ENCODE measurements around the gene CFAP43. TPM values are rescaled to one million over a fixed set of nuclear protein-coding genes. Genes with fewer than 3 reads are reported as not detected.
"Not testable (repeated sequence)": the region's sequence is repeated elsewhere in the genome, so short reads cannot be mapped to it uniquely, and the experiment has no call there.

Gene CFAP43
- total and polyA plus RNA-seq, 7 donors, result 0.22 to 0.83 (median 0.55) TPM; not detected in 1

GRCh38 chr10:104250371-104250770 lies 18.2 kb upstream of the CFAP43 start:
- no peak for DNase-seq
- H3K4me1 ChIP-seq, result peaks cover 0 to 9% (median 3%) of the 10 kb centered on the region in 4 donors
- H3K36me3 ChIP-seq, result no peaks in the 10 kb centered on the region
- H3K9me3 ChIP-seq, result no peaks in the 10 kb centered on the region
- no peak for TF ChIP-seq POLR2A (IDR thresholded peaks at IDR 0.05)
- TF ChIP-seq POLR2AphosphoS5 (IDR thresholded peaks at IDR 0.05), result no peak
- TF ChIP-seq EP300 (IDR thresholded peaks at IDR 0.05), result no peak
- no peak for TF ChIP-seq CTCF (IDR thresholded peaks at IDR 0.05)
- no peak overlapping the region for H3K4me3 ChIP-seq
- intact Hi-C loops (cut with DNase I), result loop anchor here (10.0 kb wide), 1 partner anchor 336 kb away; the partner anchor contains the start of gene STN1
- H3K27ac ChIP-seq, result no peak overlapping the region
- no peaks in the 10 kb centered on the region for H3K27me3 ChIP-seq
- WGBS, 2 donors, result 14 to 34% methylated on average over 1 of the region's 1 CpG

GRCh38 chr10:104248931-104249330 lies 16.8 kb upstream of the CFAP43 start:
- H3K9me3 ChIP-seq; DNase-seq; intact Hi-C loops (cut with DNase I); H3K27ac ChIP-seq; H3K4me1 ChIP-seq; H3K4me3 ChIP-seq; H3K36me3 ChIP-seq; H3K27me3 ChIP-seq: not testable (repeated sequence)
- 76 to 81% methylated on average over 11 of the region's 11 CpGs for WGBS, 2 donors

GRCh38 chr10:104247513-104248146 lies 15.5 kb upstream of the CFAP43 start:
- WGBS, 2 donors, result 51 to 84% methylated on average over 3 of the region's 3 CpGs
- no peak overlapping the region for H3K27ac ChIP-seq
- H3K9me3 ChIP-seq, result no peaks in the 10 kb centered on the region
- no peak overlapping the region for H3K4me3 ChIP-seq
- DNase-seq, result no peak
- H3K27me3 ChIP-seq, result no peaks in the 10 kb centered on the region
- H3K36me3 ChIP-seq, result no peaks in the 10 kb centered on the region
- no peak for TF ChIP-seq CTCF (IDR thresholded peaks at IDR 0.05)
- no peak for TF ChIP-seq EP300 (IDR thresholded peaks at IDR 0.05)
- TF ChIP-seq POLR2AphosphoS5 (IDR thresholded peaks at IDR 0.05), result no peak
- TF ChIP-seq POLR2A (IDR thresholded peaks at IDR 0.05), result no peak
- intact Hi-C loops (cut with DNase I), result no loop called here
- no peaks in the 10 kb centered on the region for H3K4me1 ChIP-seq

GRCh38 chr10:104246976-104247375 lies 14.8 kb upstream of the CFAP43 start:
- no peak for TF ChIP-seq EP300 (IDR thresholded peaks at IDR 0.05)
- TF ChIP-seq POLR2AphosphoS5 (IDR thresholded peaks at IDR 0.05), result no peak
- TF ChIP-seq CTCF (IDR thresholded peaks at IDR 0.05), result no peak
- TF ChIP-seq POLR2A (IDR thresholded peaks at IDR 0.05), result no peak
- H3K4me1 ChIP-seq, result no peaks in the 10 kb centered on the region
- no peaks in the 10 kb centered on the region for H3K36me3 ChIP-seq
- no peak for DNase-seq
- no peaks in the 10 kb centered on the region for H3K27me3 ChIP-seq
- intact Hi-C loops (cut with DNase I), result no loop called here
- no peaks in the 10 kb centered on the region for H3K9me3 ChIP-seq
- no peak overlapping the region for H3K4me3 ChIP-seq
- 60 to 67% methylated on average over 2 of the region's 2 CpGs for WGBS, 2 donors
- no peak overlapping the region for H3K27ac ChIP-seq

- H3K36me3 ChIP-seq, result no peaks in the 10 kb centered on the region
- no peak overlapping the region for H3K4me3 ChIP-seq
- no peaks in the 10 kb centered on the region for H3K4me1 ChIP-seq
- no peak overlapping the region for H3K27ac ChIP-seq
- intact Hi-C loops (cut with DNase I), result no loop called here
- H3K9me3 ChIP-seq, result no peaks in the 10 kb centered on the region
- 96 to 97% methylated on average over 34 of the region's 34 CpGs for WGBS, 2 donors
- TF ChIP-seq POLR2AphosphoS5 (IDR thresholded peaks at IDR 0.05) (no peak), EP300 (IDR thresholded peaks at IDR 0.05) (no peak), POLR2A (IDR thresholded peaks at IDR 0.05) (no peak), CTCF (IDR thresholded peaks at IDR 0.05) (no peak)
- no peak for DNase-seq
- no peaks in the 10 kb centered on the region for H3K27me3 ChIP-seq
Observed at GRCh38 chr10:104245066-104245632, 13.0 kb upstream of the CFAP43 start.

Data from sigmoid colon (tissue), 7 donors.